Omental fat pad (tissue), 4 donors: ENCODE results near the gene IGSF21. TPM values are rescaled to one million over a fixed set of nuclear protein-coding genes. Genes with fewer than 3 reads are reported as not detected.

Experiments
- ATAC-seq: fragments of 150-250 bp; one replicate; pipeline ENCODE4 v1.9.1; 2016; ENCODE audit warnings: mild to moderate bottlenecking, moderate library complexity; ENCODE audit not compliant: low FRiP score
- DNase-seq: peaks from one replicate; pipeline ENCODE4 v3.0.0-alpha.2; 2019; ENCODE audit warnings: low spot score
- CTCF ChIP-seq, 3 donors: fragments of 450-650 bp; IDR thresholded peaks; one replicate each; pipeline ENCODE4 v1.5.1; 2016 to 2017; ENCODE audit warnings: antibody characterized with exemption in 3 of 3, mild to moderate bottlenecking in 3 of 3, moderate library complexity in 2 of 3
- total RNA-seq, 4 donors: library from RNA; depleted of rRNA; stranded (reverse); fragments of >200 nt; gene quantifications; one replicate each; pipeline ENCODE4 v1.1.0, GENCODE V29; 2016

IGSF21 gene
- total RNA-seq, 4 donors from 2014 or later: 0.56 to 7.8 (median 7.4) TPM; not detected in 1

DNA sequence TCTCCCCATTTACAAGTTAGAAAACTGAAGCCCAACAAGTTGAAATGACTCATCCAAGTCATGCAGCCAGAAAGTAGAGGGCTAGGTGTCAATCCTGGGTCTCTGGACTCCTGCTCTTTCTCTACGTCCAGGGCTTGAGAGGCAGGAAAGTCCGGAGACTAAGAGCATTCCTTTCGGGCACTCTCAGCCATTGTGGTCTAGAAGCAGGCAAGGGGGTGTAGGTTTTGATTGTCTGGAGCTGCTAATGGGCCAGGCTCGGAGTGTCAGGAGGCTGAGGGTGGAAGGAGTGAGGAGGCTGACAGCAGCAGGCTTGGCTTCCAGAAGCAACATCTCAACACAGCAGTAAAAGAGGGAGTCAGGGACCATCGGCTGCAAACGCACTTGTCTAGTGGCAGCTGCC, 265.6 kb downstream of the IGSF21 start:
- ATAC-seq (no peak), DNase-seq (no peak)
- no peak for TF ChIP-seq CTCF (IDR thresholded peaks at IDR 0.05)

- no peak for DNase-seq
- no peak for ATAC-seq
- TF ChIP-seq CTCF (IDR thresholded peaks at IDR 0.05): no peak
These were observed 266.4 kb downstream of the IGSF21 start for GRCh38 chr1:18373882-18374493.

DNA sequence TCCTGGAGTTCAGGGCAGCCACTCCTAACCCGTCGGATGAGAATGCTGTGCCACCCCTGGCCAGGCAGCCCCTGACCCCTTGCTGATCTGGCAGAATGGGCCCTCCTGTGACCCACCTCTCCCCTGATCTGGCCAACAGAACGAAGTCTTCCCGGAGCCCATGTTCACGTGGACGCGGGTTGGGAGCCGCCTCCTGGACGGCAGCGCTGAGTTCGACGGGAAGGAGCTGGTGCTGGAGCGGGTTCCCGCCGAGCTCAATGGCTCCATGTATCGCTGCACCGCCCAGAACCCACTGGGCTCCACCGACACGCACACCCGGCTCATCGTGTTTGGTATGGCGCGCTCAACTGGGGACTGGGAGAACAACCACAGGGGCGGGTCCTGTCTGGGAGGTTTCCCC, 269.1 kb downstream of the IGSF21 start:
- ATAC-seq (no peak), DNase-seq (no peak)
- TF ChIP-seq CTCF (IDR thresholded peaks at IDR 0.05): no peak

DNA sequence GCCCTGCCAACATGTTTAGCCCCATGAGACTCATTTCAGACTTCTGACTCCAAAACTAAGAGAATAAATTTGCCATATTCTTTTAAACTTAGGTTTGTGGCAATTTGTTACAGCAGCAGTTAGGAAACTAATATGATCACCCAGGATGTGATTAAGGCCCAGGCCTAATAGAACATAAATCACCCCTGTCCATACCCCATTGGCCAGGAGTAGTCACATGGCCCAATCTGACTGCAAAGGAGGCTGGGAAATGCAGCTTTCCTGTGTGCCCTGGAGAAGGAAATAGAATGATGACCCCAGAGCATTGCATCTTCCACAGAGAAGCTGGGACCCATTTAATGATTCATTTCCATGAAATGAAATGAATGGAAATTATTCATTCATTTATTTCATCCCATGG, 272.7 kb downstream of the IGSF21 start:
- no peak for DNase-seq
- no peak for TF ChIP-seq CTCF (IDR thresholded peaks at IDR 0.05)
- ATAC-seq: no peak

DNA sequence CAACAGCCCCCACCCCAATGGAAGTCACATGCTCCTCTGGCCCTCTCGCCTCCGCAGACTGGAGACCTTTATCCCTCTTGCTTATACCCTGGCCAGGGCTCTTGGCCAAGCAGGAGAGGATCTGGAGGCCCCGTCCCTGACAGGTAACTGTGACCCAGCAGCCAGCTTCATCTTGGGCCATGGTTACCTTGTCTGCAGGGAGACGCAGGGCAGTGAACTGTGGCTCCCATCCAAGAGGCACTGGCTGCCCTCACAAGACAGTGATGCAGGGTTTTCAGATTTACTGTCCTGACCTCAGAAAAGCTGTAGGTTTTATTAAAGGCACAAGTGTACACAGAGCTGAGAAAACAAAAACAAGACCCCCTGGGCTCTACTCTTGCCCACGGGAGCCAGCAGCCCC, 276.5 kb downstream of the IGSF21 start:
- ATAC-seq: no peak
- no peak for TF ChIP-seq CTCF (IDR thresholded peaks at IDR 0.05)
- DNase-seq: no peak

DNA sequence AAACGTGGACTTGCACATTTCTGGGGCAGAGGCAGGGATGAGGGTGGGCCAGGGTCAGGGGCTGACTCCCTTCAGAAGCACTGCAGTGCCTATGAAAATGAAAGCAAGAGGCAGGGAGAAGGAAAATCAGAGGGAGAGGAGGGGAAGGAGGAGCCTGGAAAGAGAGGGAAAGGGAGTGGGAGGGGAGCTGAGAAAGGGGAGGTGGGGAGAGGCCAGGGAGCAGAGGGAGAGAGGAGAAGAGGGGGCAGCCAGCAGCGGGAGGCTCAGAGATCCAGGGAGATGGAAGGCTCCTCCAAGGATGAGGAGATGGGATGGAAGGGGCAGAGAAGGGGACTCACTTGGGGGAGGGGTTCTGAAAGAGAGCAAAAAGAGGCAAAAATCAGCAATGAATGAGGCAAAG, 276.9 kb downstream of the IGSF21 start:
- DNase-seq: no peak
- TF ChIP-seq CTCF (IDR thresholded peaks at IDR 0.05): no peak
- no peak for ATAC-seq

- no peak for TF ChIP-seq CTCF (IDR thresholded peaks at IDR 0.05)
- DNase-seq (no peak), ATAC-seq (no peak)
These were observed 277.7 kb downstream of the IGSF21 start for GRCh38 chr1:18385239-18385790.
